ENCODE results near the gene PLCH1.

DNA sequence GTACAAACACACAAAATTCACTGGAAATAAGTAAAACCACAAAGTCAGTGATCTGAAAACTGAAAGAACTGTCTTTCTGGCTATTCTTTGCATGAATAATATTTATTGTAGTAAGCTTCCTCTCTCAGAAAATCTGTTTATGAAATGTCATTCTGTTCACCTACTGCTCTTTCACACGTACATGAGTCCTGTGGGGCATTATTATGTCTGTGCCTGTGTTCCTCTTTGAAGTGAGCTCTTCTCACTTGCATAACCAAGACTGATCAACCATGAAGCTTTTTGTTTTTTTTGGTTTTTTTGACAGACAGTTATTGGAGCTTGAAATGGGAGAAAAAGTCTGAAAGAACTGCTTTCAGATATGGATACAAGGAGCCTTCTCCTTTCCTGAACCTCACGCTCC, 195.8 kb downstream of the PLCH1 start:
- TF ChIP-seq, protein P1, sequence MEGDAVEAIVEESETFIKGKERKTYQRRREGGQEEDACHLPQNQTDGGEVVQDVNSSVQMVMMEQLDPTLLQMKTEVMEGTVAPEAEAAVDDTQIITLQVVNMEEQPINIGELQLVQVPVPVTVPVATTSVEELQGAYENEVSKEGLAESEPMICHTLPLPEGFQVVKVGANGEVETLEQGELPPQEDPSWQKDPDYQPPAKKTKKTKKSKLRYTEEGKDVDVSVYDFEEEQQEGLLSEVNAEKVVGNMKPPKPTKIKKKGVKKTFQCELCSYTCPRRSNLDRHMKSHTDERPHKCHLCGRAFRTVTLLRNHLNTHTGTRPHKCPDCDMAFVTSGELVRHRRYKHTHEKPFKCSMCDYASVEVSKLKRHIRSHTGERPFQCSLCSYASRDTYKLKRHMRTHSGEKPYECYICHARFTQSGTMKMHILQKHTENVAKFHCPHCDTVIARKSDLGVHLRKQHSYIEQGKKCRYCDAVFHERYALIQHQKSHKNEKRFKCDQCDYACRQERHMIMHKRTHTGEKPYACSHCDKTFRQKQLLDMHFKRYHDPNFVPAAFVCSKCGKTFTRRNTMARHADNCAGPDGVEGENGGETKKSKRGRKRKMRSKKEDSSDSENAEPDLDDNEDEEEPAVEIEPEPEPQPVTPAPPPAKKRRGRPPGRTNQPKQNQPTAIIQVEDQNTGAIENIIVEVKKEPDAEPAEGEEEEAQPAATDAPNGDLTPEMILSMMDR (IDR thresholded peaks at IDR 0.05; ENCODE audit: control extremely low read depth in 1 of 3, insufficient read depth in 1 of 3, low read depth in 1 of 3, low read length in 3 of 3), result no peak
- TF ChIP-seq, protein P2, sequence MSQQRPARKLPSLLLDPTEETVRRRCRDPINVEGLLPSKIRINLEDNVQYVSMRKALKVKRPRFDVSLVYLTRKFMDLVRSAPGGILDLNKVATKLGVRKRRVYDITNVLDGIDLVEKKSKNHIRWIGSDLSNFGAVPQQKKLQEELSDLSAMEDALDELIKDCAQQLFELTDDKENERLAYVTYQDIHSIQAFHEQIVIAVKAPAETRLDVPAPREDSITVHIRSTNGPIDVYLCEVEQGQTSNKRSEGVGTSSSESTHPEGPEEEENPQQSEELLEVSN (IDR thresholded peaks at IDR 0.05), result no peak
- TF ChIP-seq, protein P3, sequence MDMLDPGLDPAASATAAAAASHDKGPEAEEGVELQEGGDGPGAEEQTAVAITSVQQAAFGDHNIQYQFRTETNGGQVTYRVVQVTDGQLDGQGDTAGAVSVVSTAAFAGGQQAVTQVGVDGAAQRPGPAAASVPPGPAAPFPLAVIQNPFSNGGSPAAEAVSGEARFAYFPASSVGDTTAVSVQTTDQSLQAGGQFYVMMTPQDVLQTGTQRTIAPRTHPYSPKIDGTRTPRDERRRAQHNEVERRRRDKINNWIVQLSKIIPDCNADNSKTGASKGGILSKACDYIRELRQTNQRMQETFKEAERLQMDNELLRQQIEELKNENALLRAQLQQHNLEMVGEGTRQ (IDR thresholded peaks at IDR 0.05; ENCODE audit: low read length), result no peak
- TF ChIP-seq JUND (IDR thresholded peaks at IDR 0.05; ENCODE audit: low read length) (no peak), ZNF274 (IDR thresholded peaks at IDR 0.05; ENCODE audit: borderline replicate concordance, extremely low read depth, low read length) (no peak), POLR2A (IDR thresholded peaks at IDR 0.05; ENCODE audit: control extremely low read depth in 1 of 2, low read depth in 2 of 2, low read length in 2 of 2) (no peak), EP300 (IDR thresholded peaks at IDR 0.05; ENCODE audit: borderline replicate concordance in 1 of 2, low read depth in 2 of 2, low read length in 2 of 2) (no peak), SP1 (IDR thresholded peaks at IDR 0.05; ENCODE audit: low read depth, low read length) (no peak), HDAC2 (IDR thresholded peaks at IDR 0.05; ENCODE audit: borderline replicate concordance in 1 of 2, low read depth in 2 of 2, low read length in 2 of 2) (no peak)
- TF ChIP-seq, protein P4, sequence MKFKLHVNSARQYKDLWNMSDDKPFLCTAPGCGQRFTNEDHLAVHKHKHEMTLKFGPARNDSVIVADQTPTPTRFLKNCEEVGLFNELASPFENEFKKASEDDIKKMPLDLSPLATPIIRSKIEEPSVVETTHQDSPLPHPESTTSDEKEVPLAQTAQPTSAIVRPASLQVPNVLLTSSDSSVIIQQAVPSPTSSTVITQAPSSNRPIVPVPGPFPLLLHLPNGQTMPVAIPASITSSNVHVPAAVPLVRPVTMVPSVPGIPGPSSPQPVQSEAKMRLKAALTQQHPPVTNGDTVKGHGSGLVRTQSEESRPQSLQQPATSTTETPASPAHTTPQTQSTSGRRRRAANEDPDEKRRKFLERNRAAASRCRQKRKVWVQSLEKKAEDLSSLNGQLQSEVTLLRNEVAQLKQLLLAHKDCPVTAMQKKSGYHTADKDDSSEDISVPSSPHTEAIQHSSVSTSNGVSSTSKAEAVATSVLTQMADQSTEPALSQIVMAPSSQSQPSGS (IDR thresholded peaks at IDR 0.05; ENCODE audit: low read length), result no peak

Data from H1 (cell line).